Activated CD8-positive, alpha-beta memory T cell treated with anti-CD3 and anti-CD28 coated beads for 36 hours (primary cell): Measurements from ENCODE around the gene LMNB1. TPM values are rescaled to one million over a fixed set of nuclear protein-coding genes. Genes with fewer than 3 reads are reported as not detected.
"Not testable (repeated sequence)": the region's sequence is repeated elsewhere in the genome, so short reads cannot be mapped to it uniquely, and the experiment has no call there.

ENCODE experiments used
- CTCF ChIA-PET: fragments of 350-600 bp; sonication (Branson Sonifier 250); formaldehyde crosslinking; loops from one replicate; lab custom pipeline; 2021; ENCODE audit warnings: antibody characterized with exemption; lab: Charles Lee
- POLR2A ChIA-PET: fragments of 350-600 bp; sonication (Branson Sonifier 250); formaldehyde crosslinking; loops from one replicate; lab custom pipeline; 2021; ENCODE audit warnings: antibody characterized with exemption; lab: Charles Lee
- total RNA-seq, 2 experiments: library from RNA; stranded (reverse); gene quantifications; one replicate each; pipeline ENCODE4 v1.2.3, GENCODE V29; 2021

The LMNB1 gene
- total RNA-seq, 2 experiments from 2014 or later: 176 to 179 TPM

DNA sequence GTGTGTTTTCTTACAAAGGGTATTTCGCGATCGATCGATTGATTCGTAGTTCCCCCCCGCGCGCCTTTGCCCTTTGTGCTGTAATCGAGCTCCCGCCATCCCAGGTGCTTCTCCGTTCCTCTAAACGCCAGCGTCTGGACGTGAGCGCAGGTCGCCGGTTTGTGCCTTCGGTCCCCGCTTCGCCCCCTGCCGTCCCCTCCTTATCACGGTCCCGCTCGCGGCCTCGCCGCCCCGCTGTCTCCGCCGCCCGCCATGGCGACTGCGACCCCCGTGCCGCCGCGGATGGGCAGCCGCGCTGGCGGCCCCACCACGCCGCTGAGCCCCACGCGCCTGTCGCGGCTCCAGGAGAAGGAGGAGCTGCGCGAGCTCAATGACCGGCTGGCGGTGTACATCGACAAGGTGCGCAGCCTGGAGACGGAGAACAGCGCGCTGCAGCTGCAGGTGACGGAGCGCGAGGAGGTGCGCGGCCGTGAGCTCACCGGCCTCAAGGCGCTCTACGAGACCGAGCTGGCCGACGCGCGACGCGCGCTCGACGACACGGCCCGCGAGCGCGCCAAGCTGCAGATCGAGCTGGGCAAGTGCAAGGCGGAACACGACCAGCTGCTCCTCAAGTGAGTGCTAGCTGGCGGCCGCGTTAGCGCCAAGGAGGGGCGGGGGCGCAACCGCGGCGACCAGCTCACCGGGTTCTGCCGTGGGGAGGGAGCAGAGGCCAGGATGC lies 480 bp downstream of the LMNB1 start:
- ChIA-PET CTCF (interaction anchor here (0.5 to 4.5 kb wide), 21 partner anchors 17 to 1300 kb away, joined by 3 to 52 read pairs (median 3); partner anchors contain the start of genes ALDH7A1, C5orf63 and PHAX), POLR2A (interaction anchor here (0.5 to 4.8 kb wide), 21 partner anchors 12 to 354 kb away, joined by 3 to 43 read pairs (median 5); partner anchors contain the start of genes ALDH7A1, C5orf63 and PHAX)

DNA sequence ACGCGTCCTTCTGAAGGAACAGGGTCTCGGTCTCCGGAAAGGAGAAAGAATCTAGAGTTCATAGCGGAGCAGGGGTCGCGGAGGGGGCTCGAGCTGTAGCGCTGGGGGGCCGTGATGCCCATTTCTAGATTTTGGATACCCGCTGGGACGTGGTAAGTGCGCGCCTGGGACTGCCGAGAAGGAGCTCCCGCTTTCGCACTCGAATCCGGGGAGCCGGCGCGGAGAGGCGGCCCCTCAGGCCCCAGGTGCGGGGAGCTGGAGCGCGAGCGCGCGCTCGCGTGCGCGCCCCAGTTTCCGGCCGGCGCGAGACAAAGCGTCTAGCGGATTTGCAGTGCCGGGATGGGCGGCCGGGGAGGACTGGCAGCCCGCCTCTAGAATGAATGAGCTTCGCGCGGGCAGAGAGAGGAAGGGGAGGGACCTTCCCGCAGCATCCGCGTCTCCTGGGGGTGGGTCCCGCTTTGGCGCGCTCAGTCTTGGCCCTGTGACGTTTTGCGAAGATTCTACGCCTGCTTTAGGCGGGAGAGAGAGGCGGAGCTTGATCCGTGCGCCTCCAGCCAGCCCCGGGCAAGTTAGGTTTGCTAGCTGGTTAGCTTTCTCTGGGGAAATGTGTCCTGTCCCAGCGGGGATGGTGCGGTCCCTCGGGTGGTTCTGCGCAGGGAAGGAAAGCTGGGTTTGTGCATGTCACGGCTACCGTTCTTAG lies 1.2 kb downstream of the LMNB1 start:
- CTCF ChIA-PET: interaction anchor here (0.5 to 4.5 kb wide), 17 partner anchors 14 to 1300 kb away, joined by 3 to 52 read pairs (median 3); partner anchors contain the start of genes ALDH7A1, C5orf63 and PHAX
- POLR2A ChIA-PET: interaction anchor here (0.7 to 4.8 kb wide), 20 partner anchors 16 to 354 kb away, joined by 3 to 43 read pairs (median 5); partner anchors contain the start of genes ALDH7A1, C5orf63 and PHAX

DNA sequence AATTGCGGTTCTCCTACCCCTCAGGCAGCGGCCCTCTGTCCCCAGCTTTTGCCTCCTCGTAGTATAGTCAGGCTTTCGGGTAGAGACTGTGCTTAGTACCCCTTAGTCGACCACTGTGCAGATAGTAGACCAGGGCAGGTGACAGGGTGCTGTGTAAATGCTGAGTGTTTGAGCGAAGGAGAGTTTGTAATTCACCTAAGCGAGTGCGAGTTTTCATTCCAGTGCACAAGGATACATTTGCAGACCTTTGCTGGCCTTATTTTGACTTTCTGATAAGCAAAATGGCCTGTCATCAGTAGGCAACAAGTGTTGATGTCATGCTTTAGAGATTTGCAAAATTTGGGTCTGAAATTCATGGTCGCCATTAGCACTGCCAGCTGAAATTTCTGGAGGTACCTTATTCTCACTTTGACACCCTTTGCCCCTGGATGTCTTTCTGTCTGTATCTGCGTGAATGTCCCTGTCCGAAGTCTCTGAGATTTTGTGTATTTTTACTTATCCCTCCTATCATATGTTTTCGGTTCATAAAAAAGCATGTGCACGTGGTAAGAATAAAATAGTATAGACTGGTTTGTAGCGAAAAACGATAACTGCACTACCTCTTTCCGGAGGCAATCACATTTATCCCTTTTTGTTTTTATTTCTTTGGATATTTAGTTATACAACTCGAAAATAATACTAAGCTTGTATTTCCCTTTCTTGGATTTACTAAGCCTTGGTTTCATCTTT lies 1.9 kb downstream of the LMNB1 start:
- CTCF ChIA-PET: interaction anchor here (0.8 to 4.5 kb wide), 12 partner anchors 14 to 294 kb away, joined by 3 to 52 read pairs (median 5); partner anchors contain the start of genes C5orf63 and PHAX

DNA sequence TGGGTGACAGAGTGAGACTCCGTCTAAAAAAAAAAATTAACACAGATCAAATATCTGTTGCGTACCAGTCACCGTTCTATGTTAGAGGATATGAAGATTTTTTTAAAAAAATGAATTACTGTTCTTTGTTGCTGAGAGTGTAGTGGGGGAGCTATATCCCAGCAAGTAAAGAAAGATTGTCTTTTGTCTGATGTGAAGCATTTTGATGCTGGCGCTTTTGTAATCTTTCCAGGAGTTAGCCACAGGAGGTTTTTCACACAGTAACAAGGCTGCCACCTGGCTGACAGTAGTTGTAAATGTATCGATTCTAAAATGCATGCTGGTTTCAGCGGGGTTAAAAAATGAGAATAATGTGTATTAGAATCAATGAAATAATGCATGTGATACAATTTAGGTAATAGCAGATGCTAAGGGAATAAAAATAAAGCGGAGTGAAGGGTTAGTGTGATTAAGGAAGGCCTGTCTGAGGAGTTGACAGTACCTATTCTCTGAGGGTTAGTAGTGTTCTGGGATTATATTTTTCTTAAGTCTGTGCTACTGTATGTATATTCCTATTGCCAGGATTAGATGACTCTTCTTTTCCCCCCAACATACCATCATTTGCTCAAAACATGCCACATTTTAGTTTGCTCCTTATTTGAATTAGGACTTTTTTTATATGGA lies 3.4 kb downstream of the LMNB1 start:
- CTCF ChIA-PET: interaction anchor here (0.6 to 4.5 kb wide), 15 partner anchors 11 to 1303 kb away, joined by 3 to 52 read pairs (median 4); no protein-coding TSS in a partner anchor
- POLR2A ChIA-PET: interaction anchor here (0.6 to 4.8 kb wide), 5 partner anchors 17 to 250 kb away, joined by 3 to 27 read pairs (median 9); no protein-coding TSS in a partner anchor

More for the DNA sequence above, 1.9 kb downstream of the LMNB1 start:
- POLR2A ChIA-PET: interaction anchor here (0.5 to 4.8 kb wide), 18 partner anchors 16 to 643 kb away, joined by 3 to 43 read pairs (median 5); partner anchors contain the start of genes ALDH7A1 and PHAX

DNA sequence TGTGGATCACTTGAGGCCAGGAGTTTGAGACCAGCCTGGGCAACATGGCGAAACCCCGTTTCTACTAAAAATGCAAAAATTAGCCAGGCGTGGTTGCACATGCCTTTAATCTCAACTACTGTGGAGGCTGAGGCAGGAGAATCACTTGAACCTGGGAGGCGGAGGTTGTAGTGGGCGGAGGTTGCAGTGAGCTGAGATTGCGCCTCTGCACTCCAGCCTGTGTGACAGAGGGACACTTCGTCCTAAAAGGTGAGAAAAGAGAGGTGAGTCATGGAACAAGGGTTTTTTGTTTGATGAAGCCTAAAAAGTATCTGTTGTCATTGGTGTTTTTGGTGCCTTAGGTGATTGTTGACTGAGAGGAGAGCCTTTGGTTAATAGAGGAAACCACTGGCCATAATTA lies 11.5 kb downstream of the LMNB1 start:
- CTCF ChIA-PET, POLR2A ChIA-PET: not testable (repeated sequence)

DNA sequence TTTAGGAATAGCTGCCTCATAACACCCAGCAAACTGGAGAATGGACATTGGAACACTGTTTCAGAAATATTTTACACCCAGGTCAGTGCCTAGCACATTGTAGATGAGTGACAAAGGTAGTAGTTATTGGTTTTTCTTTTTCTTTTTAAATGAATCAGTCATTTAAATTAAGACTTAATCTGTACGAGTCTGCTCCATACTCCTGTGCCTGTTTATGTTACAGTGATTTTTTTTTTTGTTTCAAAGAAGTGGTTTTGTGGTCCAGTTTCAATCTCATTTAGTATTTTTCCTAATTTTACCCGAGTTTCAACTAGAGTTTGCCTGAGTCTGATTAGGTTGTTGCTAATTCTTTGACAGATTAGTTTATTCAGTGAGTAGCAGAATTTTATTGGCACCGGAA lies 16.2 kb downstream of the LMNB1 start:
- CTCF ChIA-PET: interaction anchor here (0.6 to 1.1 kb wide), 2 partner anchors 15 to 623 kb away, joined by 3 read pairs; no protein-coding TSS in a partner anchor
- POLR2A ChIA-PET: no interaction called here

DNA sequence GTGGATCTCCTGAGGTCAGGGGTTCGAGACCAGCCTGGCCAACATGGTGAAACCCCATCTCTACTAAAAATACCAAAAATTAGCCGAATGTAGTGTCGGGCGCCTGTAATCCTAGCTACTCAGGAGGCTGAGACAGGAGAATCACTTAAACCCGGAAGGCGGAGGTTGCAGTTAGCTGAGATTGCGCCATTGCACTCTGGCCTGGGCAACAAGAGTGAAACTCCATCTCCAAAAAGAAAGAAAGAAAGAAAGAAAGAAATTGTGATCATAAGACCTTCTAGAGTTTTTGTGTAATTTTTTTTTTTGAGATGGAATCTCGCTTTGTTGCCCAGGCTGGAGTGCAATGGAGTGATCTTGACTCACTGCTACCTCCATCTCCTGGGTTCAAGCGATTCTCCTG lies 16.7 kb downstream of the LMNB1 start:
- POLR2A ChIA-PET: not testable (repeated sequence)

DNA sequence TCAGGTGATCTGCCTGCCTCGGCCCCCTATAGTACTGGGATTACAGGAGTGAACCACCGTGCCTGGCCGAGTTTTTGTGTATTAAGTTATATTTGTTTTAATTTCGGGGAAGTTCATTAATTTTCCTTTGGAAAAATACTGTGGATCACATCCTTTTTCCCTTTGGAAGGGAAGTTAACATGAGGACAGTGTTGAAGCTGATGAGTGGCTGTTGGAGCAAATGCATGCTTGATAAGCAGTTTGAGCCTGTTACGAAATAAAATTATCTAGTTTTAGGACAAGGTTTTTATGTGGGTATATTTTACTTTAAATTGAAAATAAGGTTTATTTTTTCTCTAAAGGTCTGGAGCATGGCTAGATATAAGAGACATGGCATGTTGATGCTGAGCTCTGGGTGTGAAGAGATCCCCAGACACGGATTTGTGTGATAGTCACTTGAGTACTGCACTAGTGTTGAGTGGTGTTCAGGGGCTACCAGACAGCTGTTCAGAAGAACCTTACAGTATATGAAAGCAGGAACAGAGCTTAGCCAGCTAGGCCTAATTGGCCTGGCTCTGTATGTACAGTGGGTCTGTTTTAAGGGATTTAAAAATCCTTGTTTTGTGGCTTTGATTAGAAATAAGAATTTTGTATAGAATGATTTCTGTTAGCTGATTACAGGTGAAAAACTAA lies 17.4 kb downstream of the LMNB1 start:
- ChIA-PET POLR2A (interaction anchor here (0.6 kb wide), 1 partner anchor 20 kb away, joined by 3 read pairs; no protein-coding TSS in a partner anchor), CTCF (interaction anchor here (1.5 to 1.6 kb wide), 2 partner anchors 11 to 14 kb away, joined by 3 read pairs; no protein-coding TSS in a partner anchor)

More for the DNA sequence above, 16.7 kb downstream of the LMNB1 start:
- CTCF ChIA-PET: interaction anchor here (1.5 to 1.6 kb wide), 2 partner anchors 12 to 14 kb away, joined by 3 read pairs; no protein-coding TSS in a partner anchor

DNA sequence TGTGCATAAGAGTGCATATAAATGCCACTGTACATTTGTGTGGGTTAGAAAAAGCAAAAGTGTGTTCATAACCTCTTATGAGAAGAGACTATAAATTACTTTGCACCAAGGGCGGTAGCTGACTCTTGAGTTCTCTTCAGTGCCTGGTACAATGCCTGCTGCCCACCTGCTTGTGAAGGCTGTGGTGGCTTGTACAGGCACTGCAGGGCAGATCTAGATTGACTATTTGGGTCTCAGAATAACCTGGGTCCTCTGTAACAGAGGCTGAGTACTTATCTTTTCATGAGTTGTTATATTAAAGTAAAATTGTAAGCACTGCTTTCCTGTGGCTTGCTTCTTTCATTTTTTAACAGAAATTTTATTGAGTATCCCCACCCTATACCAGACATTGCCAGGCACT lies 22.8 kb downstream of the LMNB1 start:
- CTCF ChIA-PET: interaction anchor here (0.7 to 2.3 kb wide), 2 partner anchors 20 to 81 kb away, joined by 4 to 8 read pairs; no protein-coding TSS in a partner anchor
- POLR2A ChIA-PET: no interaction called here

DNA sequence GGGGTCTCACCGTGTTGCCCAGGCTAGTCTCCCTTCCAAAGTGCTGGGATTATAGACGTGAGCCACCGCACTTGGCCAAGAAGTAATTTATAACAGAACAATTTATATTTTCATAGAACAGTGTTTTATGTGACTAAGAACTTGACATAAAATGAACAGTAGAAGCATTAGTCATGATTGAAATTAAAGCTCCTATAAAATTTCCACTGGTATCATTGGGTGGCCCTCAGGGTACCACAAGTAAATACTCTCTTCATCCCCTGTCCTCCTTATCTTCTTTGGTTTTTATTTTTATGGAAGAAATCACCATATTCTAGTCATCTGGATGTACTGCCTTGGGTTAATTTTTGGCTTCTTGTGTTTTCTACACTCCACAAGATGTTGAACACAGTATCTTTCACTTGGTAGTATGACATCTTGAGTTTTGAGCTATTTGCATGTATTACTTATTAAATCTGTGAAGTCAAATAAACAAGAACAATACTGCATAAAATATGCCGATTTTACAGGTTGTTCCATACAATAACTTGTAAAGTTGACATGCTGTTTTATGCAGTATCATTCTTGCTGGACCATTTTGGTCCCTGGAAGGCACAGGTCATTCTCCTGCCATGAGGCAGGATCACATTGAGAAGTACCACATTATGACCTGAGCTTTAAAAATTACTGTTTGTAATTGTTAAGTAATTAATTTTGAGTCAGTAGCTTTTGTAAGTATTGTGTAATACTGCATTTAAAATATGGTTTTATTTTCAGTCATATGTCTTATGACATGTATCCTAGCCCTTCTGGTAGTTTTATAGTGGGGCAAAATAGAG lies 24.4 kb downstream of the LMNB1 start:
- ChIA-PET POLR2A (interaction anchor here (1.1 kb wide), 1 partner anchor 24 kb away, joined by 3 read pairs; no protein-coding TSS in a partner anchor), CTCF (interaction anchor here (0.7 to 2.3 kb wide), 7 partner anchors 12 to 368 kb away, joined by 3 to 8 read pairs (median 3); no protein-coding TSS in a partner anchor)

DNA sequence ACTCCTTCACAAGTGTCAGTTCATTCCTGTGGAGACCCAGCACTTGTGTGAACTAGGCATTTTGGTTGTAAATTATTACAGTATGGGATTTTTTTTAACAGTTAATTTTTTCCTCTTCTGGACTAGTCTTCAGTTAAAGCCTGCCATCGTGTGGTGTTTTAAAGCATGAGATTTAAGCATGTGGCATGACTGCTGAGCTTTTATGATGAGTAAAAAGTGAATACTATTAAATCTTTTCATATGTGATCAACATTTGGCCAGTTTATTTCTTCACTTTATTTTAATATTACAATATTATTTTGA lies 25.0 kb downstream of the LMNB1 start:
- ChIA-PET POLR2A (interaction anchor here (1.1 kb wide), 1 partner anchor 24 kb away, joined by 3 read pairs; no protein-coding TSS in a partner anchor), CTCF (interaction anchor here (0.7 to 2.3 kb wide), 3 partner anchors 22 to 143 kb away, joined by 3 to 8 read pairs (median 4); no protein-coding TSS in a partner anchor)

DNA sequence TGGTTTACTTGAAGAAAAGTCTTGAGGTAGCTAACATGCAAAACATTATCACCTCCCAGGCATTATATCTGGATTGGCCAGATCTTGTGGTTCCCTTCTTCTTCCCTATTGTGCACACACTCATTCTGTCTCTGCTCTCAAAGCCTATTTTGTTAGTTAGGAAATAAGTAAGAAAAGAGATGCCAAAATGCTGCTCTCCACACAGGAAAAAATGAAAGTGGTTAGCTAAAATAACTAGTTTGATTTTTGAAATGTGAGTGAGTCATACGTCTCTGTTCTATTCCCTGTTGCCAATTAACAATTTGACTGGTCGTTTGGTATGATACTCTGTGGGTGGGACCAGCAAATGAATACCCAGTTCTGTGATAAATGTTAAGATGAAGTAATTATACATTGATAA lies 28.1 kb downstream of the LMNB1 start:
- ChIA-PET CTCF (interaction anchor here (0.5 to 1.3 kb wide), 3 partner anchors 11 to 128 kb away, joined by 3 read pairs; no protein-coding TSS in a partner anchor), POLR2A (interaction anchor here (0.7 kb wide), 1 partner anchor 28 kb away, joined by 3 read pairs; the partner anchor contains the start of gene LMNB1)

DNA sequence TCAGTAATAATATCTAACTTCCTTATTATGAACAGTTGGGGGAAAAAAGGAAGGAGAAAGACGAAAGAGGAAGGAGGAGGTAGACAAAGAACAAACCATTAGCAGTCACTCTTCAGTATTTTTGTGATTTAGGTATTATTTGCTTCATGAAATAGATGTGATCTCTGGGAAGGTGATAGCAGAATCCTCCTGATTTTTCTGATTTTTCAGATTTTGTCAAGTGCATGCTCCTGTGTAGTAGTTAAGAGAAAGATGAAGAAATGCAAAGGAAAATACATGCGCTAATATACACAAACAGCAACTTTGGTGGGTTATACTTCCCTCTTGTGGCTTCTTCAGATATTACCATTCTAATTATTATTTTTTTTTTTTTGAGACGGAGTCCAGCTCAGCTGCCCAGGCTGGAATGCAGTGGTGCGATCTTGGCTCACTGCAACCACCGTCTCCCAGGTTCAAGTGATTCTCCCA lies 31.6 kb downstream of the LMNB1 start:
- POLR2A ChIA-PET: interaction anchor here (0.6 kb wide), 1 partner anchor 27 kb away, joined by 3 read pairs; no protein-coding TSS in a partner anchor

DNA sequence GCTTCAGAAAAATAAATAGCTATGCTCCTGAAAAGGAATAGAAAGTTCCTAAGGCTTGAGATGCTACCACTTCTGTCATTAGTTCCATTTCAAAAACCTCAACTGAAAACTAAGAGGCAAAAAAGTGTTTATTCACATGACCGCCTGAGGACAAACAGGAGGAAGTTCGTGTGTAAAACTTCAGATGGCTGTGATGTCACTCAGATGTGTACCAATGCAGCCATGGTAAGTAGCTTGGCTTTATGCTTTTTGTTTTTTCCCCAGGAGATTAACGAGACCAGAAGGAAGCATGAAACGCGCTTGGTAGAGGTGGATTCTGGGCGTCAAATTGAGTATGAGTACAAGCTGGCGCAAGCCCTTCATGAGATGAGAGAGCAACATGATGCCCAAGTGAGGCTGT lies 33.0 kb downstream of the LMNB1 start:
- ChIA-PET POLR2A (interaction anchor here (1.9 kb wide), 1 partner anchor 32 kb away, joined by 4 read pairs; no protein-coding TSS in a partner anchor), CTCF (interaction anchor here (0.5 kb wide), 1 partner anchor 47 kb away, joined by 3 read pairs; no protein-coding TSS in a partner anchor)

More for the DNA sequence above, 31.6 kb downstream of the LMNB1 start:
- CTCF ChIA-PET: interaction anchor here (1.0 to 1.3 kb wide), 2 partner anchors 30 to 63 kb away, joined by 3 to 6 read pairs; no protein-coding TSS in a partner anchor

DNA sequence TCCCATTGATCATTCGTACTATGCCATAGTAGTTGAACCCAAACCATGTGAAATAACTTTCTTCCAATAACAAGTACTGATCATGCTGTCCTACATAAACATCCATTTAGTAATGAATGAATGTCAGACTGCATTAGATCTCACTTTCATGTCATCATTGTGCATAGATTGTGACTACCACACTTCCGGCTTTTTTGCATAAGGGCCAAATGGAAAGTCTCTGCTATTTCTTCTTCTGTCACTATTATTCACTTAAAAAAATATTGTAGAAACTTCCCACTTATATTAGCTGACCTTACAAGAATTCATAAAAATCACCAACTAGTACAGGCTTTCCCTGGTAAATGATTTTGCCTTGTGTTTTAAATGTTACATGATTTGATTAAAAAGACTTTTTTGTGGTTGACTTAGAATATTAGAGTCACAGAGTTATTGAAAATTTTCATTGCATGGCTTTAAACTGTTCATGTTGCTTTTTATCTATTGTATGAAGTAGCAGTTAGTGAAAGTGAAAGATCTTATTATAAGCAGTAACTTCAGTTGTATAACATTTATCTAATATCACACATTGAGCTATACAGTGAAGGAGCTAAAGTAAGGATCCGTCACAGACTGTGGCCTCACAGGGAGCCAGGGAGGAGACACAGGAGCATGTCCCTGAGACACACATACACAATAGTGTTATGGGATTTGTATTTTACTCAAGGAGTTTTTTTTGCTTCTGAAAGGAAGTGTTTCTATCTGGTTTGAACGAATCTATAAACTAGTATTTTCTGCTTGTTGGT lies 33.9 kb downstream of the LMNB1 start:
- ChIA-PET CTCF (interaction anchor here (1.6 kb wide), 1 partner anchor 32 kb away, joined by 6 read pairs; no protein-coding TSS in a partner anchor), POLR2A (interaction anchor here (1.3 to 1.9 kb wide), 4 partner anchors 30 to 34 kb away, joined by 4 to 12 read pairs (median 6); partner anchors contain the start of gene LMNB1)
